ENCODE measurements around the gene SRL. TPM values are rescaled to one million over a fixed set of nuclear protein-coding genes. Genes with fewer than 3 reads are reported as not detected.

The SRL gene
- total and polyA plus RNA-seq, 12 donors: 0.24 to 1.8 (median 0.52) TPM; not detected in 2

DNA sequence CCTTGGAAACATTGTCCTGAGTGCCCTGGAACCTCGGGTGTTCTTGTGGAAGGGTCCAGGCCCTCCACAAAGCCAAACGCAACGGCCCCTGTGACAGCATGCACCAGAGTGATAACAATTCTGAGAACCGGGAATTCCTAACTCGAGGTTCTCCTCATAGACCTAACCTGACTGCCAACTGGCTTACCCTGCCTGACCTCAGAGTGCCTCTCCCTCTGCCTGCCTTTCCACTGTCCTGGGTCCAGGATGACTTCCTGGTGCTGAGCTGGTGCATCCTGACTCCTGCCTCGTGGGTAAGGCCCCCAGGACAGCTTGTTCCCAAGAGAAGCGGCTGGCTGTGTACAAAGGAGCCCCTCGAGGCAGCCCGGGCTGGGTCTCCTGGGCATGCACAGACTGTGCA, 51.8 kb downstream of the SRL start:
- intact Hi-C loops (cut with DNase I): no loop called here
- H3K4me3 ChIP-seq: no peak overlapping the region
- no peaks in the 10 kb centered on the region for H3K27me3 ChIP-seq
- 63 to 82% (median 72%) methylated on average over 5 to 9 of the region's 9 CpGs for WGBS, 4 donors
- no peaks in the 10 kb centered on the region for H3K4me1 ChIP-seq (replicated peaks in 1 of 2)
- TF ChIP-seq POLR2A (IDR thresholded peaks at IDR 0.05) (no peak), CTCF (IDR thresholded peaks at IDR 0.05) (no peak)
- H3K27ac ChIP-seq: no peak overlapping the region
- no peaks in the 10 kb centered on the region for H3K36me3 ChIP-seq (replicated peaks in 1 of 2)
- no peaks in the 10 kb centered on the region for H3K9me3 ChIP-seq (replicated peaks in 1 of 3)
- no peak for DNase-seq

- DNase-seq: peak in 5 of 7 donors; percentile 19 to 54 (median 34)
- Histone ChIP-seq H3K4me1 (replicated peaks in 1 of 2) (peaks cover 5 to 7% of the 10 kb centered on the region in 2 donors), H3K27ac (peak overlapping the region; percentile 95 to 98 (median 97)), H3K9me3 (replicated peaks in 1 of 3) (no peaks in the 10 kb centered on the region), H3K4me3 (peak overlapping the region in 3 of 4 donors; percentile 41 to 76 (median 64)), H3K27me3 (no peaks in the 10 kb centered on the region), H3K36me3 (replicated peaks in 1 of 2) (no peaks in the 10 kb centered on the region)
- TF ChIP-seq CTCF (IDR thresholded peaks at IDR 0.05) (no peak), POLR2A (IDR thresholded peaks at IDR 0.05) (no peak)
- 11 to 90% (median 27%) methylated on average over 2 to 59 of the region's 59 CpGs for WGBS, 4 donors
- intact Hi-C loops (cut with DNase I): loop anchor here (5.0 to 10.0 kb wide), 2 partner anchors 72 to 199 kb away; no protein-coding TSS in a partner anchor
Measured at GRCh38 chr16:4184038-4184702, 57.7 kb downstream of the SRL start.

GRCh38 chr16:4183237-4184037, 58.4 kb downstream of the SRL start:
- 0 to 1% (median 0%) methylated on average over 17 to 85 of the region's 85 CpGs for WGBS, 4 donors
- intact Hi-C loops (cut with DNase I): loop anchor here (5.0 to 10.0 kb wide), 2 partner anchors 71 to 199 kb away; no protein-coding TSS in a partner anchor
- Histone ChIP-seq H3K4me3 (peak overlapping the region; percentile 41 to 86 (median 70)), H3K27ac (peak overlapping the region; percentile 95 to 98 (median 97)), H3K9me3 (replicated peaks in 1 of 3) (no peaks in the 10 kb centered on the region), H3K4me1 (replicated peaks in 1 of 2) (peaks cover 5 to 7% of the 10 kb centered on the region in 2 donors), H3K36me3 (replicated peaks in 1 of 2) (no peaks in the 10 kb centered on the region), H3K27me3 (no peaks in the 10 kb centered on the region)
- peak in 3 of 6 experiments; percentile 10 to 25 (median 14) for TF ChIP-seq CTCF (IDR thresholded peaks at IDR 0.05)
- TF ChIP-seq POLR2A (IDR thresholded peaks at IDR 0.05): peak; percentile 40 to 82
- DNase-seq: peak; percentile 91 to 97 (median 94)

DNA sequence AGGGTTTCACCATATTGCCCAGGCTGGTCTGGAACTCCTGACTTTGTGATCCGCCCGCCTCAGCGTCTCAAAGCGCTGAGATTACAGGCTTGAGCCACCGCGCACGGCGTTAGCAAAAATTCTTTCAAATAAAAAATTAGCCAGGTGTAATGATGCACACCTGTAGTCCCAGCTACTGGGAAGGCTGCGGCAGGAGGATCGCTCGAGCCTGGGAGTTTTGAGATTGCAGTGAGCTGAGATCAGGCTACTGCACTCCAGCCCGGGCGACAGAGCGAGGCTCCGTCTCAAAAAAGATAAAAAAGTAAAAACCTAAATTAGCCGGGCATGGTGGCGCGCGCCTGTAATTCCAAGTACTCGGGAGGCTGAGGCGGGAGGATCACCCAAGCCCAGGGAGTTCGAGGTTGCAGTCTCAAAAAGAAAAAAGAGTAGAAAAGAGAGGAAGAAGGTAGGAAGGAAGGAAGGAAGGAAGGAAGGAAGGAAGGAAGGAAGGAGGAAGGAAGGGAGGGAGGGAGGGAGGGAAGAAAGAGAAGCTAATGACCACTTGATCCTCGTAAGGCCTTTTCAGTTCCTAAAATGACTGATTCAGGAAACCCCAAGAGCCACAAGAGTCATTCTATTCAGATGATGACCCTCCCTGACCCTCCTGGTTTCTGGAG, 59.2 kb downstream of the SRL start:
- peak overlapping the region; percentile 95 to 98 (median 97) for H3K27ac ChIP-seq
- H3K36me3 ChIP-seq (replicated peaks in 1 of 2): no peaks in the 10 kb centered on the region
- H3K9me3 ChIP-seq (replicated peaks in 1 of 3): no peaks in the 10 kb centered on the region
- TF ChIP-seq CTCF (IDR thresholded peaks at IDR 0.05): no peak
- no peak for TF ChIP-seq POLR2A (IDR thresholded peaks at IDR 0.05)
- H3K4me1 ChIP-seq (replicated peaks in 1 of 2): peaks cover 5 to 7% of the 10 kb centered on the region in 2 donors
- DNase-seq: peak in 2 of 7 donors; percentile 22 to 28
- intact Hi-C loops (cut with DNase I): loop anchor here (5.0 to 10.0 kb wide), 2 partner anchors 70 to 198 kb away; no protein-coding TSS in a partner anchor
- H3K4me3 ChIP-seq: peak overlapping the region in 2 of 4 donors; percentile 64 to 76
- WGBS, 4 donors: 92 to 93% (median 93%) methylated on average over 23 of the region's 23 CpGs
- H3K27me3 ChIP-seq: no peaks in the 10 kb centered on the region

Data from adrenal gland (tissue), 12 donors.